HG02943 (cell line): ENCODE results near the gene TUB.

Experiments used
- ATAC-seq: cut with Tn5 transposase; IDR thresholded peaks from one replicate; pipeline ENCODE4 v1.9.1; 2021; ENCODE audit warnings: mild to moderate bottlenecking, low read depth, moderate library complexity; ENCODE audit not compliant: unreplicated experiment

Gene TUB

GRCh38 chr11:8041576-8041975 lies 39.4 kb upstream of the TUB start:
- ATAC-seq, result no peak

DNA sequence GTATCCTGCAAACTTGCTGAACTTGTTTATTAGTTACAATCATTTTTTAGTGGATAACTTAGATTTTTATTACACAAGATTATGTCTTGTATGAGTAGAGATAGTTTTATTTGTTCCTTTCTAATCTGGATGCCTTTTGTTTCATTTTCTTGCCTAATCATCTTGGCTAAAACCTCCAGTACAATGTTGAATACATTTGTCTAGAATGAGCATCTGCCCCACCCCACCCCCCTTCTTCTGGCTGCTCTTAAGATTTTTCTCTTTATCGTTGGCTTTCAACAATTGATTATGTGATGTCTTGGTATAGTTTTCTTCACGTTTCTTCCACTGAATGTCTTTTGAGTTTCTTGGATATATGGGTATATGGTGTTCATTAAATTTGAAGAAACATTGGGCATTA lies 37.3 kb upstream of the TUB start:
- no peak for ATAC-seq

DNA sequence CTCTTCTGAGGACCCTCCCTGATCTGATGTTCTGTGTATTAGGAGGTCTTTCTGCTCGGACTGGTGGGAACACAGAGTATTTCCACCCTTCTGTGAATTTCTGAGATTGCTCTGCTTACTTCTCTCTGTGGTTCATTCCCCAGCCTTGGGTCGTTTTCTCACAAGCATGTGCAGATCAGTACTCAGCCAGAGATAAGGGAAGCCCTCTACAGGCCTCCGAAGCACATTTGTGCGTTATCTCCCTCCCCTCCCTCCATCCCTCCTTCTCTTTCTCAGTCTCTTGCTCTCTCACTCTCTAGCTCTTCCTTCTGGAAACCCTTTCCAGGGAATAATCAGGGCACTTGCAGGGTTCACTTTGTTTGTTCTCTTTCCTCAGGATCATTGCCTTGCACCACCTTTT lies 35.2 kb upstream of the TUB start:
- ATAC-seq, result no peak

- no peak for ATAC-seq
These were observed 33.6 kb upstream of the TUB start for GRCh38 chr11:8047382-8047781.

- ATAC-seq, result no peak
These were observed 31.9 kb upstream of the TUB start for GRCh38 chr11:8049084-8049483.

DNA sequence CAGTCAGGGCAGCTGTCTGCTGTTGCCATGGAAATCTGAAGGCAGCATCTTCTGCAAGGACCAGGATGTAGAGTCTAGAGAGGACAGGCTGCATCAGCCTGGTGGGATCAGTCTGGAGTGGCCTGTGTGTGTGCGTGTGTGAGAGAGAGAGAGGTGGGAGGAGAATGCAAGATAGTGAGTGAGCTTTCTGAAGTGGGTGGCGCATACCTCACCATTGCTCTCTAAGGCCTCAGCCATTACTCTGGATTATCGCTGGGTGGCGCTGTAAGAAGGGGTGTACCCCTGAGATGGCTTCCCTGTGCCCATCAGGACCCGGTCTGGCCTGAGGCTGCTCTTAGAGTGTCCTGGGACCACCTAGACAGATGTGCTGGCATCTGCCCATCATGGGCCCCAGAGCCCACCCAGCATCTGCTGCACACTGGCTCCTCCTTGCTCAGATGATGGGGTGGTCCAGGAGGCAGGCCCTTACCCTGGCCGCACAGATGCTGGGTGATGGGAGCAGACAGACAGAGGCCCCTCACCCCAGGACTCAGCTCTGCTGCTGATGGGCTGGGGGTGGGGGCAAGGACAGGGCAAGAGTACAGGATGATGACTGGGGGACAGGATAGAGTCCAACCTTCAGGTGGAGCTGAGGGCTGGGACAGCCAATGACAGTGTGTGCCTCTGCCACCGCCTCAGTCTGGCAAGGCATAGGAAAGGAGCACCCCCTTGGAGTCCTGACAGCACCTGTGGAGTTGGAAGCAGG lies 25.7 kb upstream of the TUB start:
- no peak for ATAC-seq

DNA sequence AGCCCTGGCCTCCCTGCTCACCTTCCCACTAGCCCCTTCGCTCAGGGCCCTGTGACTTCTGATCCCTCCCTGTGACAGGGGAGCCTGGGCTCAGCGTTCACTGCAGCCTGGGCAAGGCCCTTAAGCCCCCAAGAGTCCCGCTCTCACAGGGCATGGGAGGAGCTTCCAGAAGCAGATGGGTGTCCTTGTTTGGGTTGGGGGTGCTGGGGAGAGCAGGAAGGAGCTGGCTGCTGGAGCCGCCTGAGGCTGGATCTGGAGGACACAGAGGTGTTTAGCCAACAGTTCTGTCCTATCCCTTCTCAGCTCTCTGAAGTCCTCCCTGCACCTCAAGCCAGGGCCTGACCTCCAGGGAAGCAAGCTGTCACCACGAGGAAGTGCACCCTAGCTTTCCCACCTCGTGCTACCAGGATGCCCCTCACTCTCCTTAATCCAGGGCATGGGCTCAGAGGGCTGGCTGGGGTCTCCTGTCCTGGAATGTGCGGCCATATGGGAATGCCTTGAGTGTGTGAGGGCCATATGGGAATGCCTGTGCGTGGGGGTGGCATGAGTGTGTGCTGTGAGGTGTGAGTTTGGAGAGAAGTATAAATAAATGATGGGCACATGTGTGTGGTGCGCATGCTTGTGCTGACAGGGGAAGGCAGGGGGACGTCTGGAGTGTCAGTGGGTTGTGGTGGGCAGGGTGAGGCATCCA lies 25.0 kb upstream of the TUB start:
- no peak for ATAC-seq

DNA sequence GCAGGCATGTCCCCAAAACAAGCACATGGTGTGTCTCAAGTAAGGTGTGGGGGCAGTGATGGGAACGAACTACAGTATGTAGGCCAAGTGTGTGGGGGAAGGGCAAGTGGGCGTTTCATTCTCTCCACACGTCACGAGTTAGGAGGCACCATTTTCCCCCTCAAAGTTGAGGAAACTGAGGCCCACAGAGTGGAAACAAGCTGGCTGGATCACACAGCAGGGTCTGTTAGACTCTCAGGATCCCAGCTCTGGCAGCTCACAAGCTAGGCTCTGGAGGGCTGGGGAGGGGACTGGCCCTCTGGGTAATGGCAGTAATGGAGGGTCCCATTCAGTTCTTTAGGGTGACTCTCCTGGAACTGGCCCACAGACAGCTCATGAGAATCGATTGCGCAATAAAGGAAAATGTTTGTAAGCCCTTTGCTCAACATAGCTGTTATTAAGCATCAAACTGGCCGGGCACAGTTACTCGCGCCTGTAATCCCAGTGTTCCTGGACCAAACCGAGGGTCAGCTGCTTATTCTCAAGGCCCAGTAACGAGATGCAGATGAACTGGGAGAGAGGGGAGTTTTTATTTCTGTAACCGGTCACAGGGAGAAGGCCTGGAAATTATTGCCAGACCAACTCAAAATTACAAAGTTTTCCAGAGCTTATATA lies 24.1 kb upstream of the TUB start:
- no peak for ATAC-seq

- ATAC-seq, result no peak
These were observed 22.8 kb upstream of the TUB start for GRCh38 chr11:8058216-8058615.

- ATAC-seq, result no peak
These were observed 22.0 kb upstream of the TUB start for GRCh38 chr11:8059030-8059429.

DNA sequence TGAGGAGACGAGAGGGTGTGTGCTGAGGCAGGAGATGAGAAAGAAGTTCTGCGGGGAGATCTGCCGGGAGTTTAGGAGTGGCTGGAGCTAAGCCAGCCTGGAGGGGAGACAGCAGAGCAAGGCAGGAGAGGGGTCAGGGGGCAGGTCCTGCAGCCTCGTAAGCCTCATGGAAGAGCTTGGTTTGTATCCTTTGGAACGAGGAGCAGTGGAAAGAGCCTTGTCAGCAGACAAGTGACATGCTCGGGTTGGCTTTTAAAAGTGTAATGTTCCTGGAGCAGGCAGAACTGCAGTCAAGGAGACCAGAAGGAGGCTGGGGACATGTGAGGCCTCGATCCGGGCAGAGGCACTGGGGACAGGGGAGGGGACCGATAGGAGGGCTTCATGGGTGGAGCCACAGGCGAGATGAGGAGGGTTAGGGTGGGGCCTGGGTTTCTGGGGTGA lies 21.4 kb upstream of the TUB start:
- no peak for ATAC-seq

DNA sequence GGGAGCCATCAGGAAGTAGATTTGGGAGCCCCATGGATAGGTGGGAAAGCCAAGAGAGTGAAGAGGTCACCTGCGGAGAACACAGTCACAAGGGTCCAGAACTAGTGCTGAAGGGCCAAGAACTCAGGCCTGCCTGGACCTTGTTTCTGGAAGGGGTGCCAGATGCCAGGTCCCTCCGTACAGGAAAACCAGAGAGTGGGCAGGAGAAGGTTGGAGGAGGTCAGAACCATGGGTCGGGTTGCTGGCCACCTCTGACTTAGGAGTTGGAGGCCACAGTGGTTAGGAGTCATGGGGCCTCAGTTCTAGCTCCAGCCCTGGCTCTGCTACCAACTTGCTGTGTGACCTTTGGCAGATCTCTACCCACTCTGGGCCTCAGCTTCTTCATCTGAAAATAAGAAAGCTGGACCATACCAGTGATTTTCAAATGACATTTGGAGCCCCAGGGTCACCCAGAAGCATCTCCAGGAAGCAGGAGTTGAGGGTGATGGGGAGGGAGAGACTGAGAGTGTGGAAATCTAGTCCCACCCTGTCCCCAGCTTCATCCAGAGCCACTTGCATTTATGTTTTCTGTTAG lies 20.8 kb upstream of the TUB start:
- no peak for ATAC-seq

DNA sequence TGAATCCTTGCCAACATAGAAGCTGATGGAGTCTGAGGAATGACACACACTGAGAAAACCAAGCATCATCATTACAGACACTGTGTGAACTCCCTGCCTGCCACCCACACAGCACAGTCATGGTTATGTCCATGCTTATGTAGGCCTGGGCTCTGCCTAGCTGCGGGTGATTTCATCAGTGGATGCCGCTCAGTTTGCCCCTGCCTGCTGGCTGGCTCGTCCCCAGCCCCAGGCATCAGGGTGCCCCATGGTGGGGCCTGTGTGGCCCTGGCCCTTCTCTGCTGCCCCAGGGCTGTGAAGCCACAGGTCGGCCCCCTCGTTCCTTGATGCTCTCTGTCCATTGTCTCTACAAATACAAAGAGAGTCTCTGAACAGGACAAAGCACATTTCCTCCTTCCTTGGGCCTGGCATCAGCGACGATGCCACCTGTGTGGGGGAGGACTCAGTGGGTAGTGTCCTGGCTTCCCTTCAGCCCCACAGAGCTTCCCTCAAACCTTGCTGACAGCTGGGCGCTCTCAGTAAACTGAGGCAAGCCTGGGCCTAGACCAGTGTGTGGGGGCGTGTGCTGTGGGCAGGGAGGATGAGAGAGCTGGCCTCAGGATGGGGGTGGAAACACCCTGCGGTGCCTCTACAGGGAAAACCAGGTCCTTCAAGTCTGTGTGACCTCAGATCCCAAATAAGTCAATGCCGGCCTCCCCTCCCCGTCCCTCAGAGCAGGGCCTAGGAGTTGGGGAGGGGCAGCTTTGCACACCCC lies 20.0 kb upstream of the TUB start:
- no peak for ATAC-seq

DNA sequence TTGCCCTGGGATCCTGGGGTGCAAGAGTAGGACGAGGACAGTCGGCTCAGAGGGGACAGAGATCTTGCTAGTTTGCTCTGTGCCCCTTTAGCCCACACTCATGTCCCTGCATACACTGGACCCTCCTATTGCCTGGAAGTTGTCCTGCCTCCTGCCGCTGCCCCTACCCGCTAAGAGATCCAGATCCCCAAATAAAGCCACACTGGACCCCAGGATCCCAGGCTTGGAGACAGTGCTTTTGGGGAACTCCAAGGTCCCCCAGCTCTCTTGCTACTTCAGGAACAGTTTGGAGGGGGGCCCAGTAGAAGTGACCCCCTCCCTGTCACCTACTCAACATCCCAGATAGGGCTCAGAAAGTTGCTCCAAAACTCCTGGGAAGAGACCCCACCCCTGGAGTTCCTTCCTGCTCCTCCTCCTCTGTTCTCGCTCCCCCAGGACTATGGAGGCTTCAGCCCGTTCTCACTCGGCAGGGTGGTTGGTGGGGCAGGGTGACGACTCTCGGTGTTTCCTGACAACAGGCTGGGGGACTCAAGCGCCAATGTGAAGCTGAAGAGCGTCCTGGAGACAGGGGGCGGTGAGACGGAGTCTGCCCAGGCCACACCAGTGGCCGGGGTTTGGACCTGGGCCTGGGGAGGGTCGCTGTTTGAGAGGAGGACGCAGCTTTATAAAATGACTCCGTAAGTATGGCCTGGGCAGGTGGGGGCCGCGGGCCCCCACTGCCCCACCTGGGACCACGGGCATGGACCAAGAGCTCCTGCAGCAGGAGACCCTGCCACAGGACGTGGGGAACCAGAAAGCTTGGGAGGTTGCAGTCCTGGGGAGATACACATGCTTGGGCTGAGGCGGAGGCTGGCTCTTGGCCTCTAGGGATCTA lies 19.2 kb upstream of the TUB start:
- ATAC-seq, result no peak

- ATAC-seq, result no peak
These were observed 18.2 kb upstream of the TUB start for GRCh38 chr11:8062781-8063257.

DNA sequence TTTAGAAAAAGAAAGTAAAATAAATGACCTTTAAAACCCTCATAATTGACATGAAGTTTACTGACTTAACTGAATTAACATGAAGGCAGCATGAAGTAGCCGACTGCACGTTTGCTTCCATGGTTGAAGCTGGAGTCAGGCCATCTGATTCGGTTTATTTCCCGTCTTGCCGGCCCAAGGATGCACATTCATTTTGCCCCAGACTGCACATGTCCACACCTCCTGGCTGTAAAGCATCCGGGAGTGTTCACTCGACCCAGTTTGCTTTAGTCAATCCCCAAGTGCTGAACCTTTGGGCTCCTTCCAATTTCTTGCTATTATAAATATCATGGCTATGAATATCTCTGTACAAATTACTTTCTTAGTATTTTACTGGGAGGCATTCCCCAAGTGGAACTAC lies 17.7 kb upstream of the TUB start:
- no peak for ATAC-seq

DNA sequence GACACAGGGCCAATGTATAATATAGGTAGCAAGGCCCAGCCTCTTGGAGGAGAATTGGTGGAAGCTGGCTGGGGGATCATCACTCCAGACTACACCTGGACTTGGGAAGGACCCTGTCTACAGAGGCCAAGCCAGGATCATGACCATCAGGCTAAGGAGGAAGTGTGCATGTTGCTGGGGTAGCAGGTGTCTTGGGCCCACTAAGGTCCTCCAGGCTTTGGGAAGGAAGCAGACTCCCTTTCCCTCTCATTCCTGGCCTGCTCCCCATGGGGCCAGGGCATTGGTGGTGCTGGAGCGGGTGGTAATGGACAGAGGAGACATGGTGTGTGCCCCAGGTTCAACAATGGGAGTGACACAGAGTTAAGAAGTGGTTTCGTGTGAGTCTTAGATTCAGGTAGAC lies 16.0 kb upstream of the TUB start:
- no peak for ATAC-seq

- no peak for ATAC-seq
These were observed 14.7 kb upstream of the TUB start for GRCh38 chr11:8066036-8066910.
